Skeletal muscle tissue (tissue), 4 donors: Measurements from ENCODE around the gene CRKL. TPM values are rescaled to one million over a fixed set of nuclear protein-coding genes. Genes with fewer than 3 reads are reported as not detected.
"Not testable (repeated sequence)": the region's sequence is repeated elsewhere in the genome, so short reads cannot be mapped to it uniquely, and the experiment has no call there.

Experiments
- H3K27ac ChIP-seq: one replicate; pipeline ENCODE4 v1.7.0; 2013; ENCODE audit warnings: mild to moderate bottlenecking, low read depth, low read length, inconsistent platforms
- H3K27me3 ChIP-seq, 3 donors: one replicate each; pipeline ENCODE4 v1.7.0; 2013; ENCODE audit warnings: low read length in 3 of 3; ENCODE audit not compliant: control insufficient read depth in 3 of 3, insufficient read depth in 3 of 3
- H3K36me3 ChIP-seq, 3 donors: one replicate each; pipeline ENCODE4 v1.7.0; 2013; ENCODE audit warnings: low read length in 3 of 3; ENCODE audit not compliant: control insufficient read depth in 3 of 3, insufficient read depth in 3 of 3
- H3K4me1 ChIP-seq, 3 donors: one replicate each; pipeline ENCODE4 v1.7.0; 2013; ENCODE audit warnings: low read length in 3 of 3, mild to moderate bottlenecking in 3 of 3; ENCODE audit not compliant: control insufficient read depth in 3 of 3, insufficient read depth in 3 of 3
- H3K4me3 ChIP-seq, 3 donors: one replicate each; pipeline ENCODE4 v1.7.0; 2013; ENCODE audit warnings: low read length in 3 of 3
- H3K9ac ChIP-seq, 3 donors: one replicate each; pipeline ENCODE4 v1.7.0; 2013; ENCODE audit warnings: low read length in 3 of 3, mild to moderate bottlenecking in 3 of 3, moderate library complexity in 2 of 3, low read depth in 1 of 3
- H3K9me3 ChIP-seq, 3 donors: one replicate each; pipeline ENCODE4 v1.7.0; 2013; ENCODE audit warnings: low read length in 3 of 3; ENCODE audit not compliant: control insufficient read depth in 3 of 3
- total RNA-seq: library from RNA; depleted of rRNA; stranded (reverse); fragments of >200 nt; gene quantifications from one replicate; pipeline ENCODE4 v1.2.3, GENCODE V29; 2014
- donor health status: Osteomylitis.

CRKL gene
- total RNA-seq, 1 donor from 2014 or later, result 45.9 TPM

DNA sequence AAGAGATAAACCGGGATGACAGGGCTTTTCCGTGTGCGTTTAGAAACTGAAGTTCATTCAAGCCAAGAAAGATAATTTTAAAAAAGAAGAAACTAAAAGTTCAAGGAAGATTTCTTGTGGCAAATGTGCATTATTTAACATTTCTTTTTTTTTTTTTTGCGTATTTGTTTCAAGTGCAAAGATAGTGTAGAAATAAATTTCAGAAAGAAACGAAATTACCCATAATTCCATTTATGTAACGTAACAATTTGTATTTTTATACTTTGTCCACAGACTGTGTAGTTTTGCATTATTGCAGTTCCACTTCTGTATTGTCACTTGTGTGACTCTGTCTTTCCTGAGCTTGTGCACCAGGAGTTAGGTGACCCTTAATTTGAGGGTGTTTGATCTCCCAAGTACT is 34.4 kb upstream of the CRKL start:
- no peaks in the 10 kb centered on the region for H3K9me3 ChIP-seq
- no peak overlapping the region for H3K9ac ChIP-seq
- H3K36me3 ChIP-seq, result peaks cover 27 to 43% (median 43%) of the 10 kb centered on the region in 3 donors
- peaks cover 2 to 6% (median 5%) of the 10 kb centered on the region in 3 donors for H3K4me1 ChIP-seq
- H3K27me3 ChIP-seq, result no peaks in the 10 kb centered on the region
- H3K27ac ChIP-seq, result no peak overlapping the region
- H3K4me3 ChIP-seq, result no peak overlapping the region

DNA sequence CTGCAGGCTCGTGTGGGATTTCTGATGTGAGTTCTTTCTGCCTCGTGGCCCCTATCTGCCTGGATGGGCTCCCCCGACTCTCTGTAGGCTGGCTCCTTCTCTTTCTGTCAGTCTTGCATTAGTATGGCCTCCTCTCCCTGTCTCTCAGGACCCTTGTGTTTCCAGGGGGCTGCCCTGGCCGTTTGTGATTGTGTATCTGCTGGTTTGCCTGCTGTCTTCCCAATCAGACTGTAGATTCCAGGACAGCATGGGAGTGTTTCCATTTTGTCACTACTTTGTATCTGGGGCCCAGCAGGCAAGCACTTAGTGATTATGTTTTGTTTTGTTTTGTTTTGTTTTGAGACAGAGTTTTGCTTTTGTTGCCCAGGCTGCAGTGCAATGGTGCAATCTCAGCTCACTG is 32.8 kb upstream of the CRKL start:
- H3K36me3 ChIP-seq, result peaks cover 37 to 58% (median 57%) of the 10 kb centered on the region in 3 donors
- no peak overlapping the region for H3K27ac ChIP-seq
- no peaks in the 10 kb centered on the region for H3K27me3 ChIP-seq

DNA sequence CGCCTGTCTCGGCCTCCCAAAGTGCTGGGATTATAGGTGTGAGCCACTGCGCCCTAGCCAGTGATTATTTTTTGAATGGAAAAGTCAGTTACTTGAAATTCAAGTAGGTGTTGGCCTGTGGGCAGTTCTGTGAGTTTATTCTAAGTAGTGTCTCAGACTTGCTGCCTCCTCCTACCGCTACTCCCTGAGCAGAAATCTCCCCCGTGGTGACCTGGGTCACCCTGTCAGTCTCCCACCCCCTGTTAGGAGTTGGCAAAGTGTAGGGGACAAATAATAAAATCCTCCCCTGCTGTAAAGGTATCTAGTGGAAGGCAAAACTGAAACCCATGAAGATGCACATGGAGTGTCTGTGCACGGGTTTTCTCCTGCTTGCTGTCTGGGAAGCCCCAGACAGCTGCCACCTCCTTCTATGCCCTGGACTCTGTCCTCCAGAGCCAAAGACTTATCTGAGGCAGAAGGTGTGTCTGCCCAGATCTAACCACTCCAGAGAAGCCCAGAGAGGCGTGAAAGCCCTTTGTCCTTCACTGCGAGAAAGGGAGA is 32.1 kb upstream of the CRKL start:
- H3K36me3 ChIP-seq, result peaks cover 39 to 63% (median 62%) of the 10 kb centered on the region in 3 donors
- no peaks in the 10 kb centered on the region for H3K9me3 ChIP-seq
- peaks cover 2 to 6% (median 5%) of the 10 kb centered on the region in 3 donors for H3K4me1 ChIP-seq
- no peaks in the 10 kb centered on the region for H3K27me3 ChIP-seq
- no peak overlapping the region for H3K4me3 ChIP-seq
- no peak overlapping the region for H3K27ac ChIP-seq
- H3K9ac ChIP-seq, result peak overlapping the region in 1 of 3 donors; percentile 71

More for the DNA sequence above, 32.8 kb upstream of the CRKL start:
- Histone ChIP-seq H3K4me1 (peaks cover 2 to 6% (median 5%) of the 10 kb centered on the region in 3 donors), H3K4me3 (no peak overlapping the region), H3K9ac (no peak overlapping the region), H3K9me3 (no peaks in the 10 kb centered on the region)

DNA sequence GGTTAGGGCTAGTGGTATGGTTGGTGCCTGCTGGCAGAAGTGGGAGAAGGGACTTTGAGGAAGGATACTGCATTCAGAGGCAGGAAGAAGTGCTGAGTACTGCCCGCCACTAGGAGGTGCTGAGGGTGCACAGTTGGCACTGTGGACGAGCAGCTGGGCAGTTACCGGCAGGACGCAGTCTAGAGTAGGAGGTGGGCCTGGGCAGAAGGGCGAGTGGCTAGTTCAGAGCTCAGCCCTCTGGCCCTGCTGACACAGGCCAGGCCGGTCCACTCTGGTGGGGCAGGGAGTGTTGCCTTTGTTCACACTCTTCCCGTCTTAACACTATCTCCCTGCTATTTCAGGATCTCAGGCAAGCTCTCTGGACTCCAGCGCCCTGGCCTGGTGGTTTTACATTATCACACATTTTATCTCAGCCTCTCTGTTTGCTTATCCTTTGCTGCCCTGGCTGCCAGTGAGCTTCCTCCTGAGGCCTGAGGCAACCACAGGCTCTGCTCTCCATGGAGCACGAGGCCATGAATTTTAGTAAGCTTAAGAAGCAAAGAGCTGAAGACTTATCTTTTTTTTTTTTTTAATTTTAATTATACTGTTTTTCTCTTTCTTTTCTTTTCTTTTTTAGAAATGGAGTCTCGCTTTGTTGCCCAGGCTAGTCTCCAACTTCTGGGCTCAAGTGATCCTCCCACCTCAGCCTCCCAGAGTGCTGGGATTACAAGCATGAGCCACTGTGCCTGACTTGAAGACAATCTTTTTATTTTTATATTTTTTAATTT is 31.5 kb upstream of the CRKL start:
- peak overlapping the region in 2 of 3 donors; percentile 14 to 71 for H3K9ac ChIP-seq
- H3K9me3 ChIP-seq, result no peaks in the 10 kb centered on the region
- peak overlapping the region; percentile 54 for H3K27ac ChIP-seq
- peaks cover 39 to 63% (median 60%) of the 10 kb centered on the region in 3 donors for H3K36me3 ChIP-seq
- H3K27me3 ChIP-seq, result no peaks in the 10 kb centered on the region
- H3K4me1 ChIP-seq, result peaks cover 2 to 6% (median 5%) of the 10 kb centered on the region in 3 donors
- H3K4me3 ChIP-seq, result no peak overlapping the region

DNA sequence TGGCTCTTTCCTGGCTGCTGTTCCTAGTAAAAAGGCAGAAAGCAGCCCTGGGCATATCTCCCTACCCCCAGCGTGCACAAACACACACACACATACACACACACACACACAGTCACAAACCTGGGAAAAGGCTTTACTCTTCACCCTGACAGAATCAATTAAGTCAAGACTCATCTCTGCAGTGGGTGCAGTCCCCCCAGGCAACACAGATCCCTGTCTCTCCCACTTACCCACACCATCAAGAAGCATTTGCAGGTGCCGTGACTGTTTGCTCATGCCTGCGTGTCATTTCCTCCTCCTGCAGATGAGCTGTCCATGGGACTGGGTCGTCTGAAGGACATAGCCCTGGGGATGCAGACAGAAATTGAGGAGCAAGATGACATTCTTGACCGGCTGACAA is 29.8 kb upstream of the CRKL start:
- Histone ChIP-seq H3K27me3 (no peaks in the 10 kb centered on the region), H3K4me1 (peaks cover 2 to 6% (median 5%) of the 10 kb centered on the region in 3 donors), H3K27ac (no peak overlapping the region), H3K9me3 (no peaks in the 10 kb centered on the region), H3K36me3 (peaks cover 36 to 47% (median 43%) of the 10 kb centered on the region in 3 donors), H3K9ac (no peak overlapping the region), H3K4me3 (no peak overlapping the region)

DNA sequence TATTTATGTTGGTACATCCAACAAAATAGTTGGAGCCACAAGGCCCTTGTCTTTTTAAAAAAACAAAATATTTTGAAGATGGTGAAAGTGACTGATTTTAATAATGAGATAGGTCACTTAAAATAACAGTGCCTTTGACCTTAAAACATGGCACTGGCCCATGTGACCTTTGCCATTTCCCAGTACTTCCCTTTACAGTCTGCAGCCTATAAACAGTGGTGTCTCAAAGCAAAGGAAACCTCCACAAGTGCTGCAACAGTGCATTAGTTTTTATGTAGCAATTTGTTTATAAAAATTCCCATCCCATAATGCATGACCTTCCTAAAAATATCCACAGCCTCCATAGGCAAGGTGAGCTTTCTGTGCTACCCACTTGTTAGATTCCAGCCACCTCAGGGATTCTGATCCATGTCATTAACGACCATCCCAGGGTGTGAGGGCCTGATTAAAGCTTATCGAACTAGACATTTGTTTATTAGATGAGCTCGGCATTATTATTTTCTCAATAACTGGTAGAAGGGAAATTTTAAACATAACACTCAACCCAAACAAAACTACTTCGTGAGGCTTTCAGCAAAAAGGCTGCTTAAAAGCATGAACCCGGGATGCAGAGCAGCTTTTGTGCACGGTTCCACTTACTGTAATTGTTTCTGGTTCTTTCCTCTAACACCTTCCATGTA is 28.0 kb upstream of the CRKL start:
- Histone ChIP-seq H3K27ac (no peak overlapping the region), H3K36me3 (peaks cover 25 to 34% (median 31%) of the 10 kb centered on the region in 3 donors), H3K27me3 (no peaks in the 10 kb centered on the region), H3K4me3 (no peak overlapping the region), H3K9ac (no peak overlapping the region), H3K9me3 (no peaks in the 10 kb centered on the region), H3K4me1 (peaks cover 2 to 6% (median 5%) of the 10 kb centered on the region in 3 donors)

DNA sequence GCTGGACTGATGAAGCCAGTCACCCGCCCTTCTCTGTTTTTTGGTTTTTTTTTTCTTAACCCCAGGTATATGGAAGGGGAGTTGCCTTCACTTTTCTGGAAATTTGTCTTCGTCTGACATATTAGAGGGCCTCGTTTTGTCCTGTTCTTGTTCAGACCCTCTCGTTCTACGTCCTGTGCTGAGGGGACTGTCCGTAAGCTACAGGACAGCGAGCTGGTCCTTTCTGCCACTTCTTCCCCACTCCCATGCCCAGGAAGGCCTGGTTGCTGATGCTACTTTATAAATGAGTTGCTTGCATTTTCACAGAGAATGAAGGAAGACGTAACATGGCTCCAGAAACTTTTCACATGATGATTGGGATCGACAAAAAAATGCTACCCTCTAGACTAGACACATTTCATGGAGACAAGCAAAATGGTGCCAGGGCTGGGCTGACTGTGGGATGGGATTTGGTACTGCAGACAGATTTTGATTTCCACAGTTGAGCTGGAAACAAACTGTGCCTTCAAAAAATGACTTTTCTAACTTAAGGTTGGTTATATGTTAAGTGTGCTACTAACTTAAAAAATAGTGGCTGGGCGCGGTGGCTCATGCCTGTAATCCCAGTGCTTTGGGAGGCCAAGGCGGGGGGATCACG is 27.2 kb upstream of the CRKL start:
- no peaks in the 10 kb centered on the region for H3K9me3 ChIP-seq
- peaks cover 22 to 30% (median 27%) of the 10 kb centered on the region in 3 donors for H3K36me3 ChIP-seq
- no peaks in the 10 kb centered on the region for H3K27me3 ChIP-seq
- no peak overlapping the region for H3K9ac ChIP-seq
- H3K27ac ChIP-seq, result no peak overlapping the region
- H3K4me1 ChIP-seq, result peaks cover 2 to 6% (median 5%) of the 10 kb centered on the region in 3 donors
- H3K4me3 ChIP-seq, result no peak overlapping the region

DNA sequence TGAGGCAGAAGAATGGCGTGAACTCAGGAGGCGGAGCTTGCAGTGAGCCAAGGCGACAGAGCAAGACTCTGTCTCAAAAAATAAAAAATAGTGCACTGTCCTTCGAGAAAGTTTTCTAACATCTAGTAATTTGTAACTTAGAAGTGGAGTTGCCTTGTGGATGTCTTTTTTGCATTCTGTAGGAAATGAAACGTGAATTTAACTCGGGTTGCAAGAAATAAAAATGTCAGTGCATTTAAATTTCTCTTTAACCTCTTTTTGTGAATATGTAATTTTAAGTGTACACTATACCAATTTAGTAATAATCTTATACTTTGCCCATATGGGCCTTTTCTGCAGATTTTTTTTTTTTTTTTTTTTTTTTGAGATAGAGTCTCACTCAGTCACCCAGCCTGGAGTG is 26.2 kb upstream of the CRKL start:
- H3K36me3 ChIP-seq, result peaks cover 19 to 29% (median 27%) of the 10 kb centered on the region in 3 donors

DNA sequence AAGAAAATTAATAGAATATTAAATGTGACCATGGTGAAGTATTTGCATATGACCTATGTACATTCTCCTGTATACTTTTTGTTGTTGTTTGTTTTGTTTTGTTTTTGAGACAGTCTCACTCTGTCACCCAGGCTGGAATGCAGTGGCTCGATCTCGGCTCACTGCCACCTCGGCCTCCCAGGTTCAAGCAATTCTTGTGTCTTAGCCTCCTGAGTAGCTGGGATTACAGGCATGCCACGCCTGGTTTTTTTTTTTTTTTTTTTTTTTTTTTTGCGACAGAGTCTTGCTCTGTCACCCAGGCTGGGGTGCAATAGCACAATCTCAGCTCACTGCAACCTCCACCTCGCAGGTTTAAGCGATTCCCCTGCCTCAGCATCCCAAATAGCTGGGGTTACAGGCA is 19.5 kb upstream of the CRKL start:
- not testable (repeated sequence) for H3K4me1 ChIP-seq, H3K9ac ChIP-seq, H3K27ac ChIP-seq, H3K4me3 ChIP-seq, H3K27me3 ChIP-seq, H3K9me3 ChIP-seq, H3K36me3 ChIP-seq

More for the DNA sequence above, 26.2 kb upstream of the CRKL start:
- Histone ChIP-seq H3K4me3 (no peak overlapping the region), H3K27ac (no peak overlapping the region), H3K9me3 (no peaks in the 10 kb centered on the region), H3K9ac (no peak overlapping the region), H3K4me1 (no peaks in the 10 kb centered on the region), H3K27me3 (no peaks in the 10 kb centered on the region)
